Astrocyte (in vitro differentiated cells and primary cell): ENCODE data around the gene WDR41. TPM values are rescaled to one million over a fixed set of nuclear protein-coding genes. Genes with fewer than 3 reads are reported as not detected.

Source experiments
- DNase-seq: peaks from one replicate; pipeline ENCODE4 v3.0.0-alpha.2; 2010; ENCODE audit warnings: low read depth
- FAIRE-seq: peaks from 2 replicates; lab custom pipeline; 2011; peaks lifted over from hg19 to GRCh38; lab: Jason Lieb, UNC
- H2AFZ ChIP-seq: 2 replicates; pipeline ENCODE4 v1.6.0; 2012; ENCODE audit warnings: low read depth, low read length, inconsistent platforms
- H3K27ac ChIP-seq: 2 replicates; pipeline ENCODE4 v1.5.1; 2011; ENCODE audit warnings: low read depth, low read length, inconsistent platforms
- H3K27me3 ChIP-seq: 2 replicates; pipeline ENCODE4 v1.6.0; 2011; ENCODE audit warnings: low read length, inconsistent platforms; ENCODE audit not compliant: insufficient read depth
- H3K36me3 ChIP-seq: 2 replicates; pipeline ENCODE4 v1.5.1; 2011; ENCODE audit warnings: low read length, inconsistent platforms; ENCODE audit not compliant: insufficient read depth
- H3K4me1 ChIP-seq: 2 replicates; pipeline ENCODE4 v1.5.1; 2011; ENCODE audit warnings: low read length, inconsistent platforms; ENCODE audit not compliant: insufficient read depth
- H3K4me2 ChIP-seq: 2 replicates; pipeline ENCODE4 v1.6.0; 2012; ENCODE audit warnings: low read length, inconsistent platforms
- H3K4me3 ChIP-seq: 2 replicates; pipeline ENCODE4 v1.5.1; 2011; ENCODE audit warnings: low read depth, mild to moderate bottlenecking, low read length, inconsistent platforms; ENCODE audit not compliant: insufficient read depth
- H3K79me2 ChIP-seq: 2 replicates; pipeline ENCODE4 v1.6.0; 2012; ENCODE audit warnings: mild to moderate bottlenecking, low read length, inconsistent platforms; ENCODE audit not compliant: insufficient read depth
- H3K9ac ChIP-seq: 2 replicates; pipeline ENCODE4 v1.6.0; 2012; ENCODE audit warnings: mild to moderate bottlenecking, low read length, inconsistent platforms
- H3K9me3 ChIP-seq: 2 replicates; pipeline ENCODE4 v1.5.1; 2012; ENCODE audit warnings: low read depth, mild to moderate bottlenecking, low read length, inconsistent platforms; ENCODE audit not compliant: insufficient read depth
- H4K20me1 ChIP-seq: 2 replicates; pipeline ENCODE4 v1.6.0; 2012; ENCODE audit warnings: low read length, inconsistent platforms; ENCODE audit not compliant: insufficient read depth
- H3K27ac Mint-ChIP-seq: one replicate; pipeline ENCODE4 v1.8.0; 2021; ENCODE audit warnings: mild to moderate bottlenecking, mixed read lengths; ENCODE audit not compliant: unreplicated experiment
- H3K27me3 Mint-ChIP-seq: one replicate; pipeline ENCODE4 v1.8.0; 2021; ENCODE audit warnings: low read depth, mixed read lengths; ENCODE audit not compliant: unreplicated experiment
- H3K36me3 Mint-ChIP-seq: one replicate; pipeline ENCODE4 v1.8.0; 2021; ENCODE audit warnings: low read depth, mixed read lengths; ENCODE audit not compliant: unreplicated experiment
- H3K4me1 Mint-ChIP-seq: one replicate; pipeline ENCODE4 v1.8.0; 2021; ENCODE audit warnings: low read depth, mixed read lengths; ENCODE audit not compliant: unreplicated experiment
- H3K4me3 Mint-ChIP-seq: one replicate; pipeline ENCODE4 v1.8.0; 2021; ENCODE audit warnings: mild to moderate bottlenecking, moderate library complexity, mixed read lengths; ENCODE audit not compliant: unreplicated experiment
- H3K9me3 Mint-ChIP-seq: one replicate; pipeline ENCODE4 v1.8.0; 2021; ENCODE audit warnings: mild to moderate bottlenecking, mixed read lengths; ENCODE audit not compliant: unreplicated experiment
- CTCF ChIP-seq: IDR thresholded peaks from 2 replicates; pipeline ENCODE4 v1.5.1; 2011; ENCODE audit warnings: low read depth, mild to moderate bottlenecking, inconsistent platforms, low read length, moderate library complexity; ENCODE audit not compliant: insufficient read depth
- EZH2 ChIP-seq: IDR thresholded peaks from 2 replicates; pipeline ENCODE4 v1.6.1; 2012; ENCODE audit warnings: mild to moderate bottlenecking, low read length, inconsistent platforms; ENCODE audit not compliant: insufficient read depth
- total RNA-seq: library from RNA; stranded (reverse); gene quantifications from 2 replicates; pipeline ENCODE4 v1.2.1, GENCODE V29; 2021

WDR41 gene
- total RNA-seq, 1 donor from 2014 or later: 115 TPM

GRCh38 chr5:77398896-77399295 is 93.2 kb downstream of the WDR41 start:
- Histone ChIP-seq H3K9me3 (no peaks in the 10 kb centered on the region), H3K9ac (no peak overlapping the region), H3K79me2 (no peaks in the 10 kb centered on the region), H3K4me3 (no peak overlapping the region), H3K36me3 (no peaks in the 10 kb centered on the region), H2AFZ (no peak overlapping the region), H3K27ac (no peak overlapping the region), H3K27me3 (no peaks in the 10 kb centered on the region), H3K4me1 (no peaks in the 10 kb centered on the region), H4K20me1 (no peaks in the 10 kb centered on the region), H3K4me2 (no peak overlapping the region)
- H3K36me3 Mint-ChIP-seq: no peaks in the 10 kb centered on the region
- no peak overlapping the region for H3K27ac Mint-ChIP-seq
- H3K9me3 Mint-ChIP-seq: no peaks in the 10 kb centered on the region
- peaks cover 24% of the 10 kb centered on the region for H3K4me1 Mint-ChIP-seq
- no peak for FAIRE-seq
- no peak for DNase-seq
- TF ChIP-seq CTCF: no peak
- H3K4me3 Mint-ChIP-seq: no peak overlapping the region
- no peaks in the 10 kb centered on the region for H3K27me3 Mint-ChIP-seq

GRCh38 chr5:77398458-77398857 is 93.7 kb downstream of the WDR41 start:
- FAIRE-seq (no peak), DNase-seq (no peak)
- no peaks in the 10 kb centered on the region for H3K4me1 ChIP-seq
- no peak overlapping the region for H3K4me3 Mint-ChIP-seq
- H3K27me3 Mint-ChIP-seq: no peaks in the 10 kb centered on the region
- H3K36me3 Mint-ChIP-seq: no peaks in the 10 kb centered on the region
- TF ChIP-seq EZH2: no peak
- TF ChIP-seq CTCF: no peak
- H3K36me3 ChIP-seq: no peaks in the 10 kb centered on the region
- H3K27me3 ChIP-seq: no peaks in the 10 kb centered on the region
- H3K4me3 ChIP-seq: no peak overlapping the region
- no peaks in the 10 kb centered on the region for H3K79me2 ChIP-seq
- no peak overlapping the region for H3K4me2 ChIP-seq
- no peaks in the 10 kb centered on the region for H3K9me3 Mint-ChIP-seq
- H3K9ac ChIP-seq: no peak overlapping the region
- H3K27ac Mint-ChIP-seq: no peak overlapping the region
- H4K20me1 ChIP-seq: no peaks in the 10 kb centered on the region
- no peak overlapping the region for H2AFZ ChIP-seq
- H3K4me1 Mint-ChIP-seq: peaks cover 24% of the 10 kb centered on the region
- no peak overlapping the region for H3K27ac ChIP-seq
- no peaks in the 10 kb centered on the region for H3K9me3 ChIP-seq

GRCh38 chr5:77397686-77398292 is 94.3 kb downstream of the WDR41 start:
- no peaks in the 10 kb centered on the region for H3K9me3 Mint-ChIP-seq
- no peaks in the 10 kb centered on the region for H3K4me1 ChIP-seq
- H3K27me3 ChIP-seq: no peaks in the 10 kb centered on the region
- no peak overlapping the region for H3K4me3 ChIP-seq
- H4K20me1 ChIP-seq: no peaks in the 10 kb centered on the region
- H3K4me2 ChIP-seq: no peak overlapping the region
- no peaks in the 10 kb centered on the region for H3K27me3 Mint-ChIP-seq
- no peaks in the 10 kb centered on the region for H3K36me3 Mint-ChIP-seq
- TF ChIP-seq CTCF: no peak
- TF ChIP-seq EZH2: no peak
- H3K9me3 ChIP-seq: no peaks in the 10 kb centered on the region
- no peak overlapping the region for H2AFZ ChIP-seq
- FAIRE-seq: no peak
- H3K36me3 ChIP-seq: no peaks in the 10 kb centered on the region
- H3K27ac Mint-ChIP-seq: no peak overlapping the region
- H3K4me3 Mint-ChIP-seq: no peak overlapping the region
- H3K79me2 ChIP-seq: no peaks in the 10 kb centered on the region
- no peak overlapping the region for H3K9ac ChIP-seq
- H3K4me1 Mint-ChIP-seq: peaks cover 24% of the 10 kb centered on the region
- no peak overlapping the region for H3K27ac ChIP-seq
- no peak for DNase-seq
